GM18867 (cell line): Measurements from ENCODE around the gene NUP88.
A peak's percentile ranks its signal among the peaks of the same experiment; 100 is the strongest.
"Not testable (repeated sequence)": the region's sequence is repeated elsewhere in the genome, so short reads cannot be mapped to it uniquely, and the experiment has no call there.

Source experiments
- ATAC-seq: cut with Tn5 transposase; IDR thresholded peaks from one replicate; pipeline ENCODE4 v1.9.1; 2021; ENCODE audit warnings: mild to moderate bottlenecking, moderate library complexity; ENCODE audit not compliant: unreplicated experiment

NUP88 gene

GRCh38 chr17:5419356-5419958 lies at the start of gene NUP88:
Gene NUP88 (minus strand): TSS chr17:5419662. CDS start chr17:5419650, 12 bp downstream.
- ATAC-seq = peak; percentile 85

- ATAC-seq = no peak
These were observed 48.6 kb upstream of the NUP88 start for GRCh38 chr17:5468075-5468473.

DNA sequence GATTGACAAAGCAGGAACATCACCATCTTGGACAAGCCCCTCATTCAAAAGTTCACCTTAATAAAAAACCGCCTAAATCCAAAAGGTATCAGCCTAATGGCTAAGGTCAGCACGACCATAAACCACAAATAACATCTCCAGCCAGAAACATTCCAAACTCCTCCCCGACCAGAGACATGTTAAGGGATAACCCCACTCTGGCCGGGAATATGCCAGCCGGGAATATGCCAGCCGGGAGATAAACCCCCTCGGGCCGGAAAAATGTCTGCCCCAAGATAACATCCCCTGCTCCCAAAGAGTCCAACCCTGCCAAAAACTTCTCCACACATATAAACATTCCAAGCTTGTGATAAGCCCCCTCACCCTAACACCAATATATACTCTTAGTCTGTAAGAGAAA lies 48.0 kb upstream of the NUP88 start:
- ATAC-seq = no peak

- ATAC-seq = no peak
These were observed 46.8 kb upstream of the NUP88 start for GRCh38 chr17:5466295-5466694.

- ATAC-seq = no peak
These were observed 45.5 kb upstream of the NUP88 start for GRCh38 chr17:5464717-5465507.

- no peak for ATAC-seq
These were observed 27.3 kb upstream of the NUP88 start for GRCh38 chr17:5446786-5447185.

DNA sequence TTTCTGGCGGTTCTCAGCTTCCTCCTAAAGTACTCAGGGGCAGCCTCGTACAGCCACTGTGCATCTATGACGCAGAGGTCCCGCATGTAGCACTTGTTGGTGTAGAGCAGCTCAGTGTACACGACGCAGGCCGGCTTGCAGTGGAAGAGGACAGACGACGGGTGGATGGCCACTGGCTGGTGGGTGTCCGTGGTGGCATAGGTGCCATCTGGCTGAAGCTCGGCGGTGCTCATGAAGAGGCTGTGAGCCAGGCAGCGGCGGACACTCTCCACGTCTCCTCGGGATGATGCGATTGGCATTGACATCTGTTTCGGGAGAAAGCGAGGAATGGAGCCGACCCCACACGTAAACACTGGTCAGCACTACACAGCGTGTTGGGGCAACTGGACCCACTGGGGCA lies 24.7 kb upstream of the NUP88 start:
- ATAC-seq = no peak

DNA sequence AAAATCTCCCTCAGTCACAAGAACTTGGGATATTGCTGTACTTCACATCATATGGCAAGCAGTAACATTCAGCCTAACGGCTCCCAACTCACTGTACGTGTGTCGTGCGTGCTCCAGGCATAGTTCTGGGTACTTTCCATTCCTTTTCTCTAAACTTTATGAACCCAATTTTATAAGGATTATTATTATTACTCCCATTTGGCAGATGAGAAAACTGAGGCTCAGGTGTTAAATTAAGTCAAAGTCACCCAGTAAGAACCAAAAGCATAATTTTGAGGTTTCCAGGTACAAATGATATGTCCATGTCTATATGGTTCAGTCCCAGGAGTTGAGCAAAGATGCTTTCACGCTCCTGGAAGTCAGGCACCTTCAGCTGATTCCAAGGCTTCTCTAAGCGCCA lies 24.3 kb upstream of the NUP88 start:
- no peak for ATAC-seq

GRCh38 chr17:5439446-5439764 lies 19.9 kb upstream of the NUP88 start:
- no peak for ATAC-seq

GRCh38 chr17:5438716-5439445 lies 19.4 kb upstream of the NUP88 start, which contains the start of gene C1QBP:
Gene C1QBP (minus strand): TSS chr17:5439155. CDS start chr17:5439073, 82 bp downstream.
- peak; percentile 84 for ATAC-seq

- ATAC-seq = no peak
These were observed 18.4 kb upstream of the NUP88 start for GRCh38 chr17:5437721-5438317.

- ATAC-seq = not testable (repeated sequence)
These were observed 16.4 kb upstream of the NUP88 start for GRCh38 chr17:5435781-5436315.

- ATAC-seq = no peak
These were observed 15.5 kb upstream of the NUP88 start for GRCh38 chr17:5434984-5435383.

DNA sequence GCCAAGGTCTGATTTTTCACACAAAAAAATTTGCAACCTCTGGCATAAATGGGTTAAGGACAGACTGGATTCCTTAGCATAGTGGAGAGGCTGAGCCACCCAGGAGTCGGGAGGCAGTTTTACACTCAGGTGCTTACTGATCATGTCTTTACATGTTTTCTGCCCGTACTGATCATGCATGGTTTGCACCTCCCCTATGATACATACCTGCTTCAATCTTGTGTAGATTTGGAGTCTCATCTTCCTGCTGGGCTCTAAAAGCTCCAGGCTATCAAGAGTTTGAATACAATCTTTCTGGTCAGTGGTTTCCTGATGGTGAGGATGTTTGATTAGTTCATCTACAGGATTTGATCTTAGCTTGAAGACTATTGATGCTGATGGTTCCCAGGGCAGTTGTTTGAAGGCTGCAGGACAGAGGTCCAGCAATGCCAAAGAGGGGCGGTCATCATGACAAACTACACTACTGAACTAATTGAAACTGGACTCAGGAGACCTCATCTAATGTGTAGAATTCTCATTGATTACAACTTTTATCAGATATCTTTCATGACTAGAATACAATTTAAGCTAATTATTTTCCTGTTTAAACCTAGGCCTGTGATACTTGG lies 12.6 kb upstream of the NUP88 start:
- no peak for ATAC-seq

GRCh38 chr17:5431234-5431633 lies 11.8 kb upstream of the NUP88 start:
- ATAC-seq = not testable (repeated sequence)

DNA sequence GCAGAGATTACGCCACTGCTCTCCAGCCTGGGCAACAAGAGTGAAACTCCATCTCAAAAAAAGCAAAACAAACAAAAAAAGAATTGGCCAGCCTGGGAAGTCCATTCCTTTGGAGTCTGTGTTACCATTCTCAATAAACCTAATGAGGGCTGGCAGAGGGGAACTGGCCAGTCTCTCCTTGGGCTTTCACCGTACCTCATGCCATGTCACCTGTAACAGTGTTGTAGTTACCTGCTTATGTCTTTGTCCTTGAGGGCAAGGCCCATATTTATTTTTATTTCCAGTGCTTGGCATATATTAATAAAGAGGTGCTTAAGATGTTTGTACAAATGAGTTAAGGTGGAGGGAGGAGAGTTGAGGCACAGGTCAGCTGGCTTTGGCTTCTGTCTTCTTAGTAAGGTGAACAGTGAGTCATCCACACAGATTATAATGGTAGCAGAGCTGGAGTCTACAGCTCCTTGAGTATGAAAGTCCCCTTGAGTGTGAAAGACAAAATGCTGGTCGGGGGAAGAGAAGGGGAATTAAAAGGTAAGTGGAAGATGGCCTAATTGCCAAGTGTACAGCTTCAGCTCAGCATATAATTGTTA lies 11.0 kb upstream of the NUP88 start:
- no peak for ATAC-seq

DNA sequence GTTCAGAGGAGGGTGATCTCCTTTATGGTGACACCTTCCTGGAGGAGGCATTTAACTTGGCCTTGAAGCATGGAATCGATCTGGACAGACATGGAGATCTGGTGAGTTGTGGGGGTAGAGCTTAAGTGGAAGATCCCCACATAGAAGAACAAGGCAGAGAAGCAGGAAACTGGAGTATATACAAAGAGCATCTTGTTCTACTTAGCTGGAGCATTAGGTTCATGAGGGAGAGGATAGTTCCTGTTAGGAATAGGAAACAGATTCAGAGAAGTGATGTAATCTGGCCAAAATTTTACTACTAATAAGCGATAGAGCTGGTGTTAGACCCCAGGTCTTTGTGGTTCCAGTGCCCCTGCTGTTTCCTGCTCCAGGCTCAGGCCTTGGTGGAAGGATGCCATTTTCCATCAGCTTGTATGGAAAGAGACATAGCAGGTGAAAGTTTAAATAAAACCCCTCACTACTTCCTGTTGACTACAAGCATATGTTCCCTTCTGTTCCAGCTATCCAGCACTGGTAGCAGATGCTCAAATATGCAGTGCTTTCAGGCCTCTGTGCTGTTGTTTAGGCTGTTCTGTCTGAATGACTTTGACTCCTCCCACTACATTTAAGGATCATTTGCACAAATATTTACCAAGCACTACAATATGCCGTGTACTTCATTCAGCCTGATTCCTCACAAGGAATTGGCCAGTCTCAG lies 9.9 kb upstream of the NUP88 start:
- ATAC-seq = no peak

DNA sequence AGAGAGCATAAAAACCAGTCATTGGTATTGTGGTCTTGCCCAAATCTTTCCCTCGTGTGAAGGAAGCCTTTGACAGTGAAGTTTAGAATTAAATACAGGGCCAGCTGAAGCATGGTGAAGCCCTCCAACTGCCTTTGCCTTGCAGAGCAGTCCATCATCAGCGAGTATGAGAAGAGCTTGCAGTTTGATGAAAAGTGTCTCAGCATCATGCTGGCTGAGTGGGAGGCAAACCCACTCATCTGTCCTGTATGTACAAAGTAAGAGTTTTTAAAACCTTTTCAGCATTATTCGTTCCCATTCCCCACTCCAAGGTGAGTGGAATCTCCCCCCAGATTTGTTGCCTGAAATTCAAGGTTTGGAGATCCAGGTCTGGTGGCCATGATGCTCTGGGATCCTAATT lies 6.4 kb upstream of the NUP88 start:
- no peak for ATAC-seq

DNA sequence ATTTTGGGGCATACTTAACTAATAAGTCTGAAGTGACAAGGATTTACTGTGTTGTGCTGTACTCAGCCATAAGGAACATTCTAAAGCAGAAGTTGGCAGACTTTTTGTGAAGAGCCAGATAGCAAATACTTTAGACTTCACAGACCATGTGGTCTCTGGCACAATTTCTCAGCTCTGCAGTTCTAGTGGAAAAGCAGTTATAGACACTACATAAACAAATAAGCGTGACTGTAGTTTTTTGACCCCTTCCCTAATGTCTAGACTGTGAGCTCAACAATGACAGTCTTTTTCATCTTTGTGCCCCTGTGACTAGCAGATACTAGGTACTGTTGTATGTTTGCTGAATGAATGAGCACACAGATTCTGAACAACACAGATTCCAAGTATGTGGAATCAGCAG lies 5.4 kb upstream of the NUP88 start:
- no peak for ATAC-seq

DNA sequence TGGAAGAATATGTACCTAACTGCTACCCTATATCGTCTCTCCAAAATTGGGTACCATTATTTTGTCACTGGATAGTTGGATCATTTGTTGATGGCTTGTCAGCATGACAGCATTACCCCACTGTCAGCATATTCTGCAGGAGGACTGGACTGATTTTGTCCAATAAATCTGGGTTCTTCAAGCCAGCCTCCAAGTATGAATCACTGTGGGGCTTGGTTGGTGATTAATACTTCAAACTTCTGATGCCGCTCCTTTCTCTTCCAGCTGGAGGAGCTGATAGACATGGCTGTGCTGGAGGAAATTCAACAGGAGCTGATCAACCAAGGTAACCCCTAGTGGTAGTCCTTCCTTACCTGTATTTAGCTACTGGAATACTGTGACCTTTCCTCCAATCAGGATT lies 3.0 kb upstream of the NUP88 start:
- ATAC-seq = no peak
